Endothelial cell of umbilical vein (primary cell): Measurements from ENCODE around the gene ATP2B2.

ENCODE experiments used
- GATA2 ChIP-seq: IDR thresholded peaks from 2 replicates; pipeline ENCODE4 v1.7.0; 2011; ENCODE audit warnings: low read depth, mild to moderate bottlenecking, moderate library complexity, mixed read lengths, low read length; ENCODE audit not compliant: insufficient read length, insufficient read depth
- POLR2A ChIP-seq: IDR thresholded peaks from 2 replicates; pipeline ENCODE4 v1.6.1; 2012; ENCODE audit warnings: low read depth, mild to moderate bottlenecking, control low read depth, low read length
- TF ChIP-seq, protein P1 (sequence below), 2 donors: IDR thresholded peaks; 1 replicate in 1 of 2; 2 replicates in 1 of 2; pipeline ENCODE4 v1.5.1; 2011; ENCODE audit warnings: low read length in 2 of 2, mild to moderate bottlenecking in 2 of 2, moderate library complexity in 2 of 2, control low read depth in 1 of 2, inconsistent platforms in 1 of 2, low read depth in 1 of 2; ENCODE audit not compliant: insufficient read depth in 1 of 2; ENCODE audit errors: extremely low read depth in 1 of 2

DNA sequence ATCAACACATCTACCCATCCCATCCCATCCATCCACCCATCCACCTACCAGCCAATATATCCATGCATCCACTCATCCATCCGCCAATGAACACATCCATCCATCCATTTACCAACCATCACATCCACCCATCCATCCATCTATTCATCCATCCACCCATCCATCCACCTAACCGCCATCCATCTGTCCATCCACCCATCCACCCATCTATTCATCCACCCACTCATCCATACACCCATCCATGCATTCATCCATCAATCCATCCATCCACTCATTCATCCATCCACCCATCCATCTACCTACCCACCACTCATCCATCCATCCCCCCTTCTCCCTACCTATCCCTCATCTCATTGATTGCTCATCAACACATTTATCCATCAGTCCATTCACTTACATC lies 136.9 kb downstream of the ATP2B2 start:
- TF ChIP-seq, protein P1, sequence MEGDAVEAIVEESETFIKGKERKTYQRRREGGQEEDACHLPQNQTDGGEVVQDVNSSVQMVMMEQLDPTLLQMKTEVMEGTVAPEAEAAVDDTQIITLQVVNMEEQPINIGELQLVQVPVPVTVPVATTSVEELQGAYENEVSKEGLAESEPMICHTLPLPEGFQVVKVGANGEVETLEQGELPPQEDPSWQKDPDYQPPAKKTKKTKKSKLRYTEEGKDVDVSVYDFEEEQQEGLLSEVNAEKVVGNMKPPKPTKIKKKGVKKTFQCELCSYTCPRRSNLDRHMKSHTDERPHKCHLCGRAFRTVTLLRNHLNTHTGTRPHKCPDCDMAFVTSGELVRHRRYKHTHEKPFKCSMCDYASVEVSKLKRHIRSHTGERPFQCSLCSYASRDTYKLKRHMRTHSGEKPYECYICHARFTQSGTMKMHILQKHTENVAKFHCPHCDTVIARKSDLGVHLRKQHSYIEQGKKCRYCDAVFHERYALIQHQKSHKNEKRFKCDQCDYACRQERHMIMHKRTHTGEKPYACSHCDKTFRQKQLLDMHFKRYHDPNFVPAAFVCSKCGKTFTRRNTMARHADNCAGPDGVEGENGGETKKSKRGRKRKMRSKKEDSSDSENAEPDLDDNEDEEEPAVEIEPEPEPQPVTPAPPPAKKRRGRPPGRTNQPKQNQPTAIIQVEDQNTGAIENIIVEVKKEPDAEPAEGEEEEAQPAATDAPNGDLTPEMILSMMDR (IDR thresholded peaks at IDR 0.05; ENCODE audit: extremely low read depth in 1 of 2, insufficient read depth in 1 of 2, low read depth in 1 of 2, low read length in 2 of 2) = no peak
- TF ChIP-seq POLR2A (no peak), GATA2 (no peak)
